ENCODE results near the gene VWDE. TPM values are rescaled to one million over a fixed set of nuclear protein-coding genes. Genes with fewer than 3 reads are reported as not detected.

Gene VWDE
- total RNA-seq, 1 experiment from 2014 or later: 0.70 TPM

DNA sequence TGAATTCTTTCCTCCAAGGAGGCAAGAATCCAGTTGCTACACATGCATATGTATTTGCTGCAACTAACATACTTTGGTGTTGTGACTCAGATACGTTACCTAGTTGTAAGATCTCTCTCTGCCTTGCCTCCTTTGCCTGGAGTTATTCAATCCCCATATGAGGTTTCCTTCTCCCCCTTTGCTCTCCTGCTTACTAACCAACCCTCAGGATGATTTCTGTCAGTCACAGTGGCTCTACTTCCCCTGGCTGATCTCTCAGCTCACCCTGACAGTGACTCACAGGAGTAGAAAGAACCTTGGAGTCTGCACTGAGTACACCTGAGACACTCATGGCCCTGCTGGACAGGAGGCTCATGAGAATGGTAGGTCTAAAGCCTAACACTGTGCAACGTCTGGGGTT, 100.6 kb downstream of the VWDE start:
- no peaks in the 10 kb centered on the region for H3K9me3 Mint-ChIP-seq (ENCODE audit: unreplicated experiment)
- TF ChIP-seq, protein P1, sequence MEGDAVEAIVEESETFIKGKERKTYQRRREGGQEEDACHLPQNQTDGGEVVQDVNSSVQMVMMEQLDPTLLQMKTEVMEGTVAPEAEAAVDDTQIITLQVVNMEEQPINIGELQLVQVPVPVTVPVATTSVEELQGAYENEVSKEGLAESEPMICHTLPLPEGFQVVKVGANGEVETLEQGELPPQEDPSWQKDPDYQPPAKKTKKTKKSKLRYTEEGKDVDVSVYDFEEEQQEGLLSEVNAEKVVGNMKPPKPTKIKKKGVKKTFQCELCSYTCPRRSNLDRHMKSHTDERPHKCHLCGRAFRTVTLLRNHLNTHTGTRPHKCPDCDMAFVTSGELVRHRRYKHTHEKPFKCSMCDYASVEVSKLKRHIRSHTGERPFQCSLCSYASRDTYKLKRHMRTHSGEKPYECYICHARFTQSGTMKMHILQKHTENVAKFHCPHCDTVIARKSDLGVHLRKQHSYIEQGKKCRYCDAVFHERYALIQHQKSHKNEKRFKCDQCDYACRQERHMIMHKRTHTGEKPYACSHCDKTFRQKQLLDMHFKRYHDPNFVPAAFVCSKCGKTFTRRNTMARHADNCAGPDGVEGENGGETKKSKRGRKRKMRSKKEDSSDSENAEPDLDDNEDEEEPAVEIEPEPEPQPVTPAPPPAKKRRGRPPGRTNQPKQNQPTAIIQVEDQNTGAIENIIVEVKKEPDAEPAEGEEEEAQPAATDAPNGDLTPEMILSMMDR (IDR thresholded peaks at IDR 0.05; ENCODE audit: insufficient read depth in 1 of 2, low read depth in 1 of 2, low read length in 1 of 2, severe bottlenecking in 1 of 2, unreplicated experiment in 1 of 2): no peak
- H3K27me3 Mint-ChIP-seq (ENCODE audit: insufficient read depth, unreplicated experiment): peaks cover 5% of the 10 kb centered on the region
- POLR2A ChIA-PET: no interaction called here
- H3K27ac Mint-ChIP-seq (ENCODE audit: unreplicated experiment): no peak overlapping the region
- no peaks in the 10 kb centered on the region for H3K36me3 ChIP-seq (ENCODE audit: control insufficient read depth, insufficient read depth, low read length)
- CTCF ChIA-PET: no interaction called here
- no peaks in the 10 kb centered on the region for H3K9me3 ChIP-seq
- H3K4me1 Mint-ChIP-seq (ENCODE audit: low read depth, unreplicated experiment): no peaks in the 10 kb centered on the region
- no peaks in the 10 kb centered on the region for H3K4me1 ChIP-seq
- H3K4me3 ChIP-seq (ENCODE audit: low read depth, low read length): no peak overlapping the region
- intact Hi-C loops (cut with micrococcal nuclease; ENCODE audit: unreplicated experiment): no loop called here
- no peak overlapping the region for H3K4me3 Mint-ChIP-seq (ENCODE audit: unreplicated experiment)
- H3K27me3 ChIP-seq (replicated peaks; ENCODE audit: control insufficient read depth, insufficient read depth, low read length): no peaks in the 10 kb centered on the region
- no TSS peak for BruUV-seq (replicated peaks)
- DNase-seq: no peak
- H3K36me3 Mint-ChIP-seq (ENCODE audit: insufficient read depth, unreplicated experiment): no peaks in the 10 kb centered on the region

DNA sequence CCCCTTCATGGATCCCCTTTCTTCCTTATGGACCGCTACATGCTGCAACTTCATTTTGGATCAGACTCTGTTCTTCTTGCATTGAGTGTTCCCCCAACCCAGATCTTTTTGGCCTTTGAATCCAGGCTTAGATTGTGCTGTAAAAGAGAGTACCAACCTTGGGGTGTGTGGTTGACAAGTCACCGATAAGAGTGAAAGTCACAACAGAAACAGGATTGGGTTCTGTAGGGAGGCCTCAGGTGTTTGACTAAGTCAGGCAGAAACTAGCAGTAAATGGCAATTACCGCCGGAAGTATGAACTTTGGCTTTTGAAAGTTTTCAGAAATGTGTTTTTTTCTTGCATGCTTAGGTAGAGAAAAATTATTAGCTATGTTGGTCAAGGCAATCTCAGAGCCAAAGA, 103.2 kb downstream of the VWDE start:
- Mint-ChIP-seq H3K4me3 (ENCODE audit: unreplicated experiment) (no peak overlapping the region), H3K9me3 (ENCODE audit: unreplicated experiment) (no peaks in the 10 kb centered on the region), H3K27ac (ENCODE audit: unreplicated experiment) (no peak overlapping the region), H3K36me3 (ENCODE audit: insufficient read depth, unreplicated experiment) (no peaks in the 10 kb centered on the region), H3K4me1 (ENCODE audit: low read depth, unreplicated experiment) (peaks cover 6% of the 10 kb centered on the region), H3K27me3 (ENCODE audit: insufficient read depth, unreplicated experiment) (no peaks in the 10 kb centered on the region)
- Histone ChIP-seq H3K27me3 (replicated peaks; ENCODE audit: control insufficient read depth, insufficient read depth, low read length) (no peaks in the 10 kb centered on the region), H3K36me3 (ENCODE audit: control insufficient read depth, insufficient read depth, low read length) (no peaks in the 10 kb centered on the region), H3K4me3 (ENCODE audit: low read depth, low read length) (no peak overlapping the region), H3K4me1 (no peaks in the 10 kb centered on the region), H3K9me3 (no peaks in the 10 kb centered on the region)
- BruUV-seq (replicated peaks): no TSS peak
- POLR2A ChIA-PET: no interaction called here
- intact Hi-C loops (cut with micrococcal nuclease; ENCODE audit: unreplicated experiment): no loop called here
- TF ChIP-seq, protein P1 (IDR thresholded peaks at IDR 0.05; ENCODE audit: insufficient read depth in 1 of 2, low read depth in 1 of 2, low read length in 1 of 2, severe bottlenecking in 1 of 2, unreplicated experiment in 1 of 2): no peak
- DNase-seq: no peak
- CTCF ChIA-PET: no interaction called here

GRCh38 chr7:12299367-12299766, 104.3 kb downstream of the VWDE start:
- Mint-ChIP-seq H3K4me3 (ENCODE audit: unreplicated experiment) (no peak overlapping the region), H3K4me1 (ENCODE audit: low read depth, unreplicated experiment) (peaks cover 6% of the 10 kb centered on the region), H3K27me3 (ENCODE audit: insufficient read depth, unreplicated experiment) (no peaks in the 10 kb centered on the region), H3K9me3 (ENCODE audit: unreplicated experiment) (no peaks in the 10 kb centered on the region), H3K27ac (ENCODE audit: unreplicated experiment) (no peak overlapping the region), H3K36me3 (ENCODE audit: insufficient read depth, unreplicated experiment) (no peaks in the 10 kb centered on the region)
- TF ChIP-seq, protein P1 (IDR thresholded peaks at IDR 0.05; ENCODE audit: insufficient read depth in 1 of 2, low read depth in 1 of 2, low read length in 1 of 2, severe bottlenecking in 1 of 2, unreplicated experiment in 1 of 2): no peak
- Histone ChIP-seq H3K4me1 (no peaks in the 10 kb centered on the region), H3K36me3 (ENCODE audit: control insufficient read depth, insufficient read depth, low read length) (no peaks in the 10 kb centered on the region), H3K27me3 (replicated peaks; ENCODE audit: control insufficient read depth, insufficient read depth, low read length) (no peaks in the 10 kb centered on the region), H3K9me3 (no peaks in the 10 kb centered on the region), H3K4me3 (ENCODE audit: low read depth, low read length) (no peak overlapping the region)
- no TSS peak for BruUV-seq (replicated peaks)
- intact Hi-C loops (cut with micrococcal nuclease; ENCODE audit: unreplicated experiment): no loop called here
- no peak for DNase-seq
- ChIA-PET CTCF (no interaction called here), POLR2A (no interaction called here)

Data from Caco-2 (cell line).